Stimulated activated CD4-positive, alpha-beta T cell treated with anti-CD3 and anti-CD28 coated beads, Interleukin-4, amount 100 ng/mL, for 48 hours (primary cell): ENCODE data around the gene ASB15.

Experiments
- DNase-seq, 2 donors: peaks; one replicate each; pipeline ENCODE4 v3.0.0-alpha.2; 2020; ENCODE audit warnings: low read depth in 2 of 2

Gene ASB15

DNA sequence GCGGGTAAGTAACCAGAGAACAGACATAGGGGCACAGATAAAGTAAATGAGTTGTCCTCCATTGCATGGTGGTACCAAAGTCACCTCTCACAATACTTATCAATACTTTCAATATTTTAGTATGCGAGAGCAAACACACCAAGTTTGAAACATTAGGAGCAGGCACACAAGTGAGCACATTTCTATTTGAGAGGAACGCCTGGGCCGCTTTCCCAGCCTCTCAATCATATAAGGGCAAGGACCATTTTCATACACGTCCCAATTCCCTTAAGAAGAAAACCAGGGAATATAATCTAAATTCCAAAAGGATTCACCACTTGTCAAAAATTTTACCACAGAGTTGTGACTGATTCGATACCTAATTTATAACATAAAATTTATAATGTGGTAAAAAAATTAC, 61.6 kb downstream of the ASB15 start:
- no peak for DNase-seq

DNA sequence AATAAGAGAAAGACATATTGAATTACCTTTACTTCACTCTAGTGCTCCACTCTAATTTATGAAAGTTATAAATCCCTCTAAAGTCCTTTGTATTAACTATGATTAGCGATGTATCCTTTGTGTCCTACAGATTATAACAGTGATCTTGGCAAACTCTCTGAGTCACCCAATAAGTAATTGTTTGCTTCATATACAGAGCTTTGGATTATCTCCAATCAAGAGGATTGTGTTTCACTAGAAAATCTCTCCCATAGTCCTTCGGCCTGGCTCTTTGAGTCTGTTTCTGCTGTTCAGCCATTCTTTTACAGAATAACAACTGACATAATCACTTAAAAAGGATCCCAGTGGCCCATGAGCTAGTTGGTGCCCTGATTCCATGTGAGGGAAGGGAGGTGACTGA, 63.5 kb downstream of the ASB15 start:
- DNase-seq = no peak

GRCh38 chr7:123665896-123666295, 64.3 kb downstream of the ASB15 start:
- DNase-seq = no peak

DNA sequence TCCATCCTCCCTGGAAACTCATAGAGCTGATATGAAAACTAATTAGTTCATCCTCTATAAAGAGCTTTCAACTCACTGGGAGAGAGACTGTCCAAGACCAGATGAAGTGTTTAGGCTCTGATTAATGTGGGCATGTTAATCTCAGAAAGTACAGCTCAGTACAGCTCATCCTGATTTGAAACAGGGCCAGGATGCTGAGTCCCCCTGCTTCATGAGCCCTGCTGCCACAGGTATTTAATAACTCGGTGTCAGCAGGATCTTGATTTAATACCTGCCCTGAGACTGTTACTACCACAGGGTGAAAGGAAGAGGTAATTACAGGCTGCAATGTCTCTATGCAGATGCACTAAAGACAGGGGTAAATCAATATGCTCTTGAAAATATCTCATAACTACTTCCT, 64.9 kb downstream of the ASB15 start:
- no peak for DNase-seq

- no peak for DNase-seq
These were observed 67.9 kb downstream of the ASB15 start for GRCh38 chr7:123669485-123669884.

DNA sequence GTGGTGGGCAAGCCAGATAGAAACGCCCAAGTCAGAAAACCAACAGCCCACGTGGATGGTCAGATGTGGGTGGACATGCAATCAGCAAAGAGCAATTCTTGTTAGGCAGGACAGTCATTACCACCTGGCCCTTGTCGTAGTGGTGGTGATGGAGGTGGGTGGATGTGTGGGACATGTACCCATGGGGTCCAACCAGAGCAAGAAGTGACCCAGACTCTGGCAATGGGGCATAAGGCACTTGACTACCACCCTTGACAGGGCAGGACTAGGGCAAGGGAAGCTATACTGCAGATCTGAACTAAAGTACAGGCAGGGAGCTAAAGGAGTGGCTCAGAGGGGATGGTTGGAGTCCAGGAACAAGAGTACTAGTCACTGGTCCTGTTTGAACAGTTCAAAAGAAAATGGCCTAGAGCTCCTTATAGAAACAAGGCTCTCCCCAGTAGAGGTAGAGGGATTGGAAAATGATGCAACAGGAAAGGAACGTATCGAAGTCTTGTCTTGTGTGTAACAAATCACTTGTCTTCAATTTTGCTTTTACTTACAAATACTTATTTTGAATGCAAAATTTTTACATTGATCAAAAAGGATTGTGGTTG, 71.6 kb downstream of the ASB15 start:
- no peak for DNase-seq

GRCh38 chr7:123673752-123674398, 72.3 kb downstream of the ASB15 start:
- DNase-seq = no peak

DNA sequence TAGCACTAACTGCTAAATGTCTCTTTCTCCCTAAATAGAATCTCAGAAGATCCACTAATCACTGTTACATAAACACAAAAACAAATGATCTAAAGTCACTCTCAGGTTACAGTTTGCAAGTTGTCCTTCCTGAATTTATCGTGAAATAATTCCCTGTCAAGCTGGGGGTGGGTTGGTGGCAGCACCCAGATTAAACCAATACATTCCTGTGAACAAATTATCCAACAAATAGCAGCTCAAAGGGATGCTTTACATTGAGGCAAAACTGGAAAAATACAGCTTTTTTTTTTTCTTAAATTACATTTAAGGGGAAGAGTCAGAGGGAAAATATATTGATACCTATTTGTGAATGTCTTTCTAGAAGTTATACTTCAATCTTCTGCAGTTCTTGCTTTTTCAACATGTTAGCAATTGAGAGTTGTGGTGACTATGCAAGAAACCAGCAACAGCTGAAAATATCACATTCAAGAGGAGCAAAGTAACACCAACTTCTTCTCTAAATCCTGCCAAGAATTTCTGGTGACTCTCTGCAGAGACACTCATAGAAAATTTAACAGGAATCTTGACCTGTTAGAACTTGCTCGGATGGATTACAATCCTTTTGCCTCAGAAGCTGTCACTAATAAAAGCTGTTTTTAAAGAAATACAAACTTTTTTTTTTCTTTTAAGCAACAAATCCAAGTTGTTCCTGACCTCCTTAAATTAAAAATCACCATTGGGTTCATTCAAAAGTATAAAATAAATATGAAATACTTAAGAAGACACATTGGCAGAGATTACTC, 73.0 kb downstream of the ASB15 start:
- no peak for DNase-seq

DNA sequence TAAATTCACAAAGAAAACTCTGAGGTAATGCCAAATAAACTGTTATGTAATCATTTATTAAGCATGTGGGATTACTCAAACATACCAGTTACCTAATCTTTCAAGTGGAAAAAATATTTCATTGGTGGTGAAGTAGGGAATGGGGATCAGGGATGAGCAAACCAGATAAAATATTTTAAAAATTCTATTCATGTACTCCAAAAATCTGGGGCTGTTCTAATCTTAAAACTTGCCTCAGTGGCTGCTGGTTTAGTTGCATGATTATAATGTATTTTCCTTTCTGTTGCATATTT, 73.5 kb downstream of the ASB15 start:
- DNase-seq = no peak

DNA sequence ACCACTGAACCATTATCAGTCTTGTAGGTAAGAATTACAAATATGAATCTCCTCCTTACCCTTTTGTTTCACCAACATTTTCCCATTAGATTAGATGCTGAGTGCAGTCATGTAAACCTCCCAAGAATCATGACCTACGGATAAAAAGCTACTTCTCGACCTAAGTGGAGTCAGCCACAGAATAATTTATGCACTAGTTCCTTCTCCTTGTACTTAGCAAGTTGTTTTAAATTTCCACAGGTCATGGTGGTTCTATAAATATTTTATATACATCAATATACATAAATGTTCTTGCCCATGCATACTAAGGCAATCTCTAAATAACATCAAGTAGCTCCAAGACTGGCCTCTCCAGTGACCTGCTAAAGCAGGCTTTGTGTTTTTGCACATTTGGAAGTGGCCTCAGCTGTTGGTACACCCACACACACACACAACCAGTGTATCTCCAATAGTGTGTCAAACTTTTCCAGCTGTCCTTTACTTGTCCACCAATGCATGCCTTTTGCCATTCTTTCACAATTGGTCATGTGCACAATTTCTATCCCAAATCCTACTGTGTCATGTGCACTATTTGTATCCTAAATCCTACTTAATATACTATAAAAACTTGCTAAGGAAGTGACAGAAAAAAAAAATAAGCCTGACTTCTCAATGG, 75.6 kb downstream of the ASB15 start:
- no peak for DNase-seq

GRCh38 chr7:123679614-123680013, 78.0 kb downstream of the ASB15 start:
- no peak for DNase-seq

DNA sequence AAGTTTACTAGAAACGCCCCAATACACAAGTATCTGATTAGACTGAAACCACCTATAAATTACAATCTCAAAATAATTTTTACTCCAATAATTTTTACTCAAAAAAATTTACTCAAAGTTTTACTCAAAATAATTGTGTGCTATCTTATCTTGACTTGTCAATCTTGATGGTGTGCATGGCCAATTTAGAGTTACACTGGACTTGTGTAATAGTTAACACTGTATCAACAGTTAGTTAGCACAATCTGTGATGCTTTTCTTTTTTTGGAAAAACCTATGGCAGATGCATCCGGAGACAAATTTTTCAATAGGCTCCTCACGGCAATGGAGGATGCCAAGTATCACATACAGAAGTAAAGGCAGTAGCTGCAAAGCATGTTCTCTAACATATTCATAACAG, 79.0 kb downstream of the ASB15 start:
- no peak for DNase-seq

GRCh38 chr7:123681561-123681960, 79.9 kb downstream of the ASB15 start:
- no peak for DNase-seq

- no peak for DNase-seq
These were observed 81.1 kb downstream of the ASB15 start for GRCh38 chr7:123682690-123683089.

- DNase-seq = no peak
These were observed 85.5 kb downstream of the ASB15 start for GRCh38 chr7:123687161-123687560.

- no peak for DNase-seq
These were observed 86.1 kb downstream of the ASB15 start for GRCh38 chr7:123687727-123688126.
